HG03025 (cell line): ENCODE measurements around the gene SERTAD2.

ENCODE experiments used
- ATAC-seq: cut with Tn5 transposase; IDR thresholded peaks from one replicate; pipeline ENCODE4 v1.9.1; 2021; ENCODE audit warnings: mild to moderate bottlenecking, moderate library complexity; ENCODE audit not compliant: unreplicated experiment, low FRiP score

The SERTAD2 gene

GRCh38 chr2:64677530-64677929, 23.8 kb upstream of the SERTAD2 start:
- ATAC-seq = no peak

- ATAC-seq = no peak
These were observed 22.1 kb upstream of the SERTAD2 start for GRCh38 chr2:64675860-64676259.

- ATAC-seq = no peak
These were observed 19.0 kb upstream of the SERTAD2 start for GRCh38 chr2:64672708-64673107.

GRCh38 chr2:64670047-64670446, 16.3 kb upstream of the SERTAD2 start:
- ATAC-seq = no peak

- ATAC-seq = no peak
These were observed 15.6 kb upstream of the SERTAD2 start for GRCh38 chr2:64669288-64669687.

- ATAC-seq = no peak
These were observed 14.8 kb upstream of the SERTAD2 start for GRCh38 chr2:64668542-64668941.

- ATAC-seq = no peak
These were observed 13.8 kb upstream of the SERTAD2 start for GRCh38 chr2:64667535-64667934.

GRCh38 chr2:64666810-64667438, 13.2 kb upstream of the SERTAD2 start:
- peak; percentile 53 for ATAC-seq

GRCh38 chr2:64665709-64666108, 12.0 kb upstream of the SERTAD2 start:
- ATAC-seq = no peak

- no peak for ATAC-seq
These were observed 9.7 kb upstream of the SERTAD2 start for GRCh38 chr2:64663402-64663801.

GRCh38 chr2:64661741-64662169, 8.0 kb upstream of the SERTAD2 start:
- ATAC-seq = no peak

GRCh38 chr2:64659252-64659651, 5.5 kb upstream of the SERTAD2 start:
- ATAC-seq = no peak

GRCh38 chr2:64658269-64658668, 4.6 kb upstream of the SERTAD2 start:
- no peak for ATAC-seq

- ATAC-seq = no peak
These were observed 3.7 kb upstream of the SERTAD2 start for GRCh38 chr2:64657411-64657810.

GRCh38 chr2:64656379-64656778, 2.7 kb upstream of the SERTAD2 start:
- ATAC-seq = no peak

- ATAC-seq = no peak
These were observed 2.2 kb upstream of the SERTAD2 start for GRCh38 chr2:64655873-64656272.

- ATAC-seq = no peak
These were observed 1.4 kb upstream of the SERTAD2 start for GRCh38 chr2:64655018-64655664.

- peak; percentile 30 for ATAC-seq
These were observed 524 bp upstream of the SERTAD2 start for GRCh38 chr2:64654063-64654811.

- no peak for ATAC-seq
These were observed 1.2 kb downstream of the SERTAD2 start for GRCh38 chr2:64652231-64653108.

- no peak for ATAC-seq
These were observed 2.1 kb downstream of the SERTAD2 start for GRCh38 chr2:64651590-64651989.
